ENCODE results near the gene CDH4. TPM values are rescaled to one million over a fixed set of nuclear protein-coding genes. Genes with fewer than 3 reads are reported as not detected.
"Not testable (repeated sequence)": the region's sequence is repeated elsewhere in the genome, so short reads cannot be mapped to it uniquely, and the experiment has no call there.

Gene CDH4
- polyA plus RNA-seq, 1 experiment: 1.5 TPM

- Histone ChIP-seq H3K27me3 (ENCODE audit: control insufficient read depth, insufficient read depth, low read length) (no peaks in the 10 kb centered on the region), H3K36me3 (ENCODE audit: control insufficient read depth, insufficient read depth, low read length) (no peaks in the 10 kb centered on the region), H3K4me3 (ENCODE audit: low read depth, low read length) (no peak overlapping the region)
- CTCF ChIA-PET: no interaction called here
- no peak for DNase-seq (ENCODE audit: low read depth)
- no peak for TF ChIP-seq CTCF (IDR thresholded peaks at IDR 0.05; ENCODE audit: insufficient read depth, low read depth, low read length)
- POLR2A ChIA-PET: no interaction called here
These were observed 689.8 kb downstream of the CDH4 start for GRCh38 chr20:61941721-61942405.

DNA sequence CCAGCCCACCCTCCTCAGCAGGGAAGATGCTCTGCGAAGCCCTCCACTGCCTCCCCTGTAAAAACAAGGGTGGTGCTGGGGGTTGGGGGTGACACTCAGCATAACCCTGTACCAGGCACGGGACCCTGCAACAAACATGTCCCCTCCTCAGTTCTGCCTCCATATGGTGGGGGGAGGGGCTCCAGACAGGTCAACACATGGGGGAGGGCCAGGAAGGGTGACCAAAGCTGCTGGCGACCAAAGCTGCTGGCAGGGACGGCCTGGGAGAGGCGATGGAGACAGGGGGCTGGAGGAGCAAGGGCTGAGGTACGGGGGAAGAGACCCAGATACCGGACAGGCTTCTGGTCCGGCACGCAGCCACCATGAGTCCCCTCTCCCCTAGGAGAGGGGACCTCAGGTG lies 690.5 kb downstream of the CDH4 start:
- H3K4me3 ChIP-seq (ENCODE audit: low read depth, low read length): no peak overlapping the region
- TF ChIP-seq CTCF (IDR thresholded peaks at IDR 0.05; ENCODE audit: insufficient read depth, low read depth, low read length): no peak
- no peaks in the 10 kb centered on the region for H3K36me3 ChIP-seq (ENCODE audit: control insufficient read depth, insufficient read depth, low read length)
- CTCF ChIA-PET: no interaction called here
- POLR2A ChIA-PET: no interaction called here
- no peak for DNase-seq (ENCODE audit: low read depth)
- no peaks in the 10 kb centered on the region for H3K27me3 ChIP-seq (ENCODE audit: control insufficient read depth, insufficient read depth, low read length)

DNA sequence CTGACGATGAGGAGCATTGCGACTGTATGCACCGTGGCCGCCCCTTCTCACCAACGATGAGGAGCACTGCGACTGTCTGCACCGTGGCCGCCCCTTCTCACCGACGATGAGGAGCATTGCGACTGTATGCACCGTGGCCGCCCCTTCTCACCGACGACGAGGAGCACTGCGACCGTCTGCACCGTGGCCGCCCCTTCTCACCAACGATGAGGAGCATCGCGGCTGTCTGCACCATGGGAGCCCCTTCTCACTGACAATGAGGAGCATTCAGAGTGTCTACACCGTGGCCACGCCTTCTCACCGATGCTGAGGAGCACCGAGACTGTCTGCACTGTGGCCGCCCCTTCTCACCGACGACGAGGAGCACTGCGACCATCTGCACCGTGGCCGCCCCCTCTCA lies 692.9 kb downstream of the CDH4 start:
- POLR2A ChIA-PET; CTCF ChIA-PET; H3K4me3 ChIP-seq (ENCODE audit: low read depth, low read length); H3K36me3 ChIP-seq (ENCODE audit: control insufficient read depth, insufficient read depth, low read length); DNase-seq (ENCODE audit: low read depth); H3K27me3 ChIP-seq (ENCODE audit: control insufficient read depth, insufficient read depth, low read length): not testable (repeated sequence)

DNA sequence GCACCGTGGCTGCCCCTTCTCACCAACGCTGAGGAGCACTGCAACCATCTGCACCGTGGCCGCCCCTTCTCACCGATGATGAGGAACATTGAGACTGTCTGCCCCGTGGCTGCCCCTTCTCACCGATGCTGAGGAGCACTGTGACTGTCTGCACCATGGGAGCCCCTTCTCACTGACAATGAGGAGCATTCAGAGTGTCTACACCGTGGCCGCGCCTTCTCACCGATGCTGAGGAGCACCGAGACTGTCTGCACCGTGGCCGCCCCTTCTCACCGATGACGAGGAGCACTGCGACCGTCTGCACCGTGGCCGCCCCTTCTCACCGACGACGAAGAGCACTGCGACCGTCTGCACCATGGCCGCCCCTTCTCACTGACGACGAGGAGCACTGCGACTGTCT lies 693.4 kb downstream of the CDH4 start:
- CTCF ChIA-PET; POLR2A ChIA-PET; H3K4me3 ChIP-seq (ENCODE audit: low read depth, low read length); H3K36me3 ChIP-seq (ENCODE audit: control insufficient read depth, insufficient read depth, low read length); H3K27me3 ChIP-seq (ENCODE audit: control insufficient read depth, insufficient read depth, low read length); DNase-seq (ENCODE audit: low read depth): not testable (repeated sequence)

- H3K27me3 ChIP-seq (ENCODE audit: control insufficient read depth, insufficient read depth, low read length); H3K36me3 ChIP-seq (ENCODE audit: control insufficient read depth, insufficient read depth, low read length); CTCF ChIA-PET; POLR2A ChIA-PET; DNase-seq (ENCODE audit: low read depth); H3K4me3 ChIP-seq (ENCODE audit: low read depth, low read length): not testable (repeated sequence)
These were observed 696.0 kb downstream of the CDH4 start for GRCh38 chr20:61948056-61948455.

GRCh38 chr20:61948586-61949362 lies 696.7 kb downstream of the CDH4 start:
- no peak overlapping the region for H3K4me3 ChIP-seq (ENCODE audit: low read depth, low read length)
- no peaks in the 10 kb centered on the region for H3K36me3 ChIP-seq (ENCODE audit: control insufficient read depth, insufficient read depth, low read length)
- no peak for DNase-seq (ENCODE audit: low read depth)
- no peak for TF ChIP-seq CTCF (IDR thresholded peaks at IDR 0.05; ENCODE audit: insufficient read depth, low read depth, low read length)
- POLR2A ChIA-PET: no interaction called here
- CTCF ChIA-PET: no interaction called here
- H3K27me3 ChIP-seq (ENCODE audit: control insufficient read depth, insufficient read depth, low read length): no peaks in the 10 kb centered on the region

DNA sequence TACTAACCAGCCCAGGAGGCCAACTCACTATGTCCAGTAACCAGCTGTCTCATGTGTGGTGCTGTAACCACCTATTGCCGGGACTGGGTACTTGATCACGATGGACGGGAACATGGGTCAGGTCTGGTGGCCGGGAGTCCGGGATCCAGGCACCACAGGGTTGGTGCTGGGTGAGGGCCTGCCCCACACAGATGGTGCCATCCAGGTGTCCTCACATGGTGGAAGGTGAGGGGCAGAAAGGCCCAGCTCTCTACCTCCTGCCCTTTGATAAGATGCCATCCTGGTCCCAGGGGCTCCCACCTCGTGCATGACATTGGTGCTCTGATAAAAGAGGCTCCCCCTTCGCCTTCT lies 697.3 kb downstream of the CDH4 start:
- no peak overlapping the region for H3K4me3 ChIP-seq (ENCODE audit: low read depth, low read length)
- H3K27me3 ChIP-seq (ENCODE audit: control insufficient read depth, insufficient read depth, low read length): no peaks in the 10 kb centered on the region
- ChIA-PET POLR2A (no interaction called here), CTCF (no interaction called here)
- DNase-seq (ENCODE audit: low read depth): no peak
- no peak for TF ChIP-seq CTCF (IDR thresholded peaks at IDR 0.05; ENCODE audit: insufficient read depth, low read depth, low read length)
- H3K36me3 ChIP-seq (ENCODE audit: control insufficient read depth, insufficient read depth, low read length): no peaks in the 10 kb centered on the region

Measured in BJ (cell line).